HCT116 (cell line): Measurements from ENCODE around the gene FBXO21. TPM values are rescaled to one million over a fixed set of nuclear protein-coding genes. Genes with fewer than 3 reads are reported as not detected.
A peak's percentile ranks its signal among the peaks of the same experiment; 100 is the strongest.

Experiments
- ATAC-seq: fragments of 200-7000 bp; cut with Tn5 transposase; 2 replicates; pipeline ENCODE4 v1.9.1; 2020; ENCODE audit warnings: mild to moderate bottlenecking, moderate library complexity
- BruUV-seq: library from RNA; stranded (reverse); fragments of 400-500 nt; replicated peaks from 2 replicates; lab custom pipeline; 2021; lab: Mats Ljungman, UMichigan
- CTCF ChIA-PET: fragments of 300-600 bp; sonication (Branson Sonifier 250); formaldehyde crosslinking; loops from one replicate; lab custom pipeline; 2021; ENCODE audit warnings: antibody characterized with exemption; lab: Charles Lee
- POLR2A ChIA-PET: fragments of 300-600, 350-600 bp; sonication (Branson Sonifier 250); formaldehyde crosslinking; loops from one replicate; lab custom pipeline; 2021; ENCODE audit warnings: antibody characterized with exemption; lab: Charles Lee
- RAD21 ChIA-PET, 2 experiments: fragments of 300-600 bp; sonication (Branson Sonifier 250); formaldehyde crosslinking; loops; one replicate each; lab custom pipeline; 2023; ENCODE audit warnings: low total read pairs in 2 of 2; ENCODE audit not compliant: uncharacterized antibody in 2 of 2, unreplicated experiment in 2 of 2, low non-redundant PET in 1 of 2; lab: Charles Lee
- DNase-seq: peaks from one replicate; pipeline ENCODE4 v3.0.0-alpha.2; 2010; ENCODE audit warnings: low read depth, low spot score
- H2AFZ ChIP-seq: fragments of 200-600 bp; shearing (Covaris generic), sonication (generic); 2 replicates; pipeline ENCODE4 v1.6.1; 2017; ENCODE audit warnings: low read depth, mixed run types, mixed read lengths, antibody characterized with exemption, low read length; ENCODE audit not compliant: poor library complexity, severe bottlenecking
- H3K27ac ChIP-seq: 2 replicates; pipeline ENCODE4 v1.5.1; 2012; ENCODE audit warnings: low read depth, low read length
- H3K27me3 ChIP-seq: fragments of 200-600 bp; sonication (generic); 2 replicates; pipeline ENCODE4 v1.6.1; 2016; ENCODE audit warnings: mixed run types, low read length, mixed read lengths; ENCODE audit not compliant: insufficient read depth
- H3K36me3 ChIP-seq, 2 experiments: fragments of 200-500 bp in 1 of 2; fragments of 200-600 bp in 1 of 2; sonication (Bioruptor generic) in 1 of 2; sonication (generic) in 1 of 2; 2 replicates each; pipeline versions ENCODE4 v1.5.1 to v1.6.1; 2014 to 2016; ENCODE audit warnings: low read length in 2 of 2, inconsistent platforms in 1 of 2, mixed read lengths in 1 of 2, mixed run types in 1 of 2; ENCODE audit not compliant: insufficient read depth in 2 of 2, control insufficient read depth in 1 of 2
- H3K4me1 ChIP-seq, 2 experiments: fragments of 200-600 bp in 1 of 2; sonication (generic) in 1 of 2; 2 replicates each; pipeline versions ENCODE4 v1.5.1 to v1.6.1; 2012 to 2017; ENCODE audit warnings: low read length in 2 of 2, inconsistent platforms in 1 of 2, mild to moderate bottlenecking in 1 of 2, mixed read lengths in 1 of 2, mixed run types in 1 of 2, moderate library complexity in 1 of 2; ENCODE audit not compliant: insufficient read depth in 2 of 2, control insufficient read depth in 1 of 2
- H3K4me2 ChIP-seq: fragments of 200-600 bp; sonication (generic); 2 replicates; pipeline ENCODE4 v1.6.1; 2017; ENCODE audit warnings: mixed run types, low read length, mixed read lengths
- H3K4me3 ChIP-seq, 2 experiments: fragments of 200-600 bp in 1 of 2; sonication (generic) in 1 of 2; replicated peaks in 1 of 2; 2 replicates each; pipeline ENCODE4 v1.5.1; 2011 to 2016; ENCODE audit warnings: low read length in 2 of 2, control low read depth in 1 of 2, low read depth in 1 of 2, mild to moderate bottlenecking in 1 of 2, mixed read lengths in 1 of 2, mixed run types in 1 of 2
- H3K79me2 ChIP-seq: fragments of 200-600 bp; sonication (generic); 2 replicates; pipeline ENCODE4 v1.6.1; 2017; ENCODE audit warnings: mild to moderate bottlenecking, mixed run types, low read length, moderate library complexity, mixed read lengths; ENCODE audit not compliant: insufficient read depth
- H3K9ac ChIP-seq: fragments of 200-600 bp; sonication (generic); 2 replicates; pipeline ENCODE4 v1.6.1; 2016; ENCODE audit warnings: low read length, mixed read lengths
- H3K9me2 ChIP-seq: fragments of 200-600 bp; sonication (generic), shearing (Covaris generic); 2 replicates; pipeline ENCODE4 v1.6.1; 2017; ENCODE audit warnings: mixed run types, mild to moderate bottlenecking, moderate library complexity; ENCODE audit not compliant: insufficient read depth
- H3K9me3 ChIP-seq, 2 experiments: fragments of 200-500 bp in 1 of 2; fragments of 200-600 bp in 1 of 2; sonication (Bioruptor generic) in 1 of 2; sonication (generic) in 1 of 2; 2 replicates each; pipeline ENCODE4 v1.6.1; 2014 to 2017; ENCODE audit warnings: low read length in 2 of 2, mixed read lengths in 2 of 2, inconsistent platforms in 1 of 2, low read depth in 1 of 2, mild to moderate bottlenecking in 1 of 2, mixed run types in 1 of 2, moderate library complexity in 1 of 2; ENCODE audit not compliant: control insufficient read depth in 1 of 2, insufficient read depth in 1 of 2
- H4K20me1 ChIP-seq: fragments of 200-600 bp; sonication (generic), shearing (Covaris generic); 2 replicates; pipeline ENCODE4 v1.6.1; 2017; ENCODE audit warnings: mixed run types, mild to moderate bottlenecking, moderate library complexity; ENCODE audit not compliant: insufficient read depth
- EGR1 ChIP-seq: IDR thresholded peaks from 2 replicates; pipeline ENCODE4 v1.6.1; 2012; ENCODE audit warnings: low read depth
- JUND ChIP-seq: IDR thresholded peaks from 2 replicates; pipeline ENCODE4 v1.6.1; 2012
- SP1 ChIP-seq: IDR thresholded peaks from 2 replicates; pipeline ENCODE4 v1.6.1; 2012; ENCODE audit warnings: low read depth
- intact Hi-C: fragments of 100-400 bp; cut with micrococcal nuclease; formaldehyde crosslinking; loops from 2 replicates; pipeline ENCODE4 v1.10.0; 2022
- total RNA-seq: library from RNA; stranded (reverse); gene quantifications from one replicate; pipeline ENCODE4 v1.2.1, GENCODE V29; 2021; ENCODE audit not compliant: unreplicated experiment
- TF ChIP-seq, protein P1 (sequence below), 3 experiments: fragments of 200-600 bp in 1 of 3; sonication (generic) in 1 of 3; IDR thresholded peaks in 2 of 3; conservative IDR thresholded peaks in 1 of 3; 2 replicates each; pipeline ENCODE4 v1.5.1; 2012 to 2017; ENCODE audit warnings: low read depth in 2 of 3, low read length in 2 of 3, antibody characterized with exemption in 1 of 3, borderline replicate concordance in 1 of 3, control low read depth in 1 of 3, mild to moderate bottlenecking in 1 of 3, mixed read lengths in 1 of 3, mixed run types in 1 of 3, moderate library complexity in 1 of 3; ENCODE audit not compliant: insufficient read depth in 1 of 3
- TF ChIP-seq, protein P2 (sequence below): IDR thresholded peaks from 2 replicates; pipeline ENCODE4 v1.6.1; 2012

FBXO21 gene
- total RNA-seq, 1 experiment from 2014 or later = 45.5 TPM

DNA sequence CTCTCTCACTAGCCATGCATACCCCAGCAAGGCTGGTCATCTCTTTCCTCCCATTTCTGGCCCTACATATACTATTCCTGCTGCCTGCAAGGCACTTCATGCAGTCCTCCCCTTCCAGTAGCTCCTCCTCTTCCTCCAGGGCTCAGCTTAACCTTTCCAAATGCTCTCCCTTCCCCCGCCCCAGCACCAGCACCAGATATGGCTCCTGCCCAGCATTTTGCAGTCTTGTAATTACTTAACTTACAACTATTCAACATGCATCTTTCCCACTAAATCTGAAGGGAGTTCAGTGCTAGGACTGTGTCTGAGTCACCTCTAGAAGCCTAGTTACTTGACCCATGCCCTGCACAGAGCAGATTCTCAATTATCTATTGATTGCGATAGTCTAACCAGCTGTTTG, 1.8 kb upstream of the FBXO21 start:
- Histone ChIP-seq H3K9me3 (peaks cover 0 to 4% of the 10 kb centered on the region in 2 experiments; a peak in 1 of 4 replicates), H3K4me3 (no peak overlapping the region), H4K20me1 (no peaks in the 10 kb centered on the region), H3K4me2 (peak overlapping the region; percentile 28), H3K4me1 (peaks cover 13 to 33% of the 10 kb centered on the region in 2 experiments; a peak in 3 of 4 replicates)
- ATAC-seq (peak; percentile 38), DNase-seq (no peak)
- intact Hi-C loops = no loop called here
- CTCF ChIA-PET = no interaction called here
- no TSS peak for BruUV-seq
- POLR2A ChIA-PET = no interaction called here
- TF ChIP-seq, protein P1, sequence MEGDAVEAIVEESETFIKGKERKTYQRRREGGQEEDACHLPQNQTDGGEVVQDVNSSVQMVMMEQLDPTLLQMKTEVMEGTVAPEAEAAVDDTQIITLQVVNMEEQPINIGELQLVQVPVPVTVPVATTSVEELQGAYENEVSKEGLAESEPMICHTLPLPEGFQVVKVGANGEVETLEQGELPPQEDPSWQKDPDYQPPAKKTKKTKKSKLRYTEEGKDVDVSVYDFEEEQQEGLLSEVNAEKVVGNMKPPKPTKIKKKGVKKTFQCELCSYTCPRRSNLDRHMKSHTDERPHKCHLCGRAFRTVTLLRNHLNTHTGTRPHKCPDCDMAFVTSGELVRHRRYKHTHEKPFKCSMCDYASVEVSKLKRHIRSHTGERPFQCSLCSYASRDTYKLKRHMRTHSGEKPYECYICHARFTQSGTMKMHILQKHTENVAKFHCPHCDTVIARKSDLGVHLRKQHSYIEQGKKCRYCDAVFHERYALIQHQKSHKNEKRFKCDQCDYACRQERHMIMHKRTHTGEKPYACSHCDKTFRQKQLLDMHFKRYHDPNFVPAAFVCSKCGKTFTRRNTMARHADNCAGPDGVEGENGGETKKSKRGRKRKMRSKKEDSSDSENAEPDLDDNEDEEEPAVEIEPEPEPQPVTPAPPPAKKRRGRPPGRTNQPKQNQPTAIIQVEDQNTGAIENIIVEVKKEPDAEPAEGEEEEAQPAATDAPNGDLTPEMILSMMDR (IDR thresholded peaks at IDR 0.05 in 2 of 3, conservative IDR thresholded peaks at IDR 0.05 in 1 of 3; ENCODE audit: borderline replicate concordance in 1 of 3, insufficient read depth in 1 of 3, low read depth in 2 of 3, low read length in 2 of 3) = no peak
- TF ChIP-seq, all 23 proteins: peak for 0
- RAD21 ChIA-PET = no interaction called here
- Histone ChIP-seq H3K36me3 (0 out of 4 replicates have a peak, but pooled peaks cover 0 to 4% of the 10 kb centered on the region in 2 experiments), H3K79me2 (peaks cover 25% of the 10 kb centered on the region), H3K9me2 (no peaks in the 10 kb centered on the region), H3K9ac (no peak overlapping the region), H2AFZ (no peak overlapping the region), H3K27ac (no peak overlapping the region), H3K27me3 (no peaks in the 10 kb centered on the region)

DNA sequence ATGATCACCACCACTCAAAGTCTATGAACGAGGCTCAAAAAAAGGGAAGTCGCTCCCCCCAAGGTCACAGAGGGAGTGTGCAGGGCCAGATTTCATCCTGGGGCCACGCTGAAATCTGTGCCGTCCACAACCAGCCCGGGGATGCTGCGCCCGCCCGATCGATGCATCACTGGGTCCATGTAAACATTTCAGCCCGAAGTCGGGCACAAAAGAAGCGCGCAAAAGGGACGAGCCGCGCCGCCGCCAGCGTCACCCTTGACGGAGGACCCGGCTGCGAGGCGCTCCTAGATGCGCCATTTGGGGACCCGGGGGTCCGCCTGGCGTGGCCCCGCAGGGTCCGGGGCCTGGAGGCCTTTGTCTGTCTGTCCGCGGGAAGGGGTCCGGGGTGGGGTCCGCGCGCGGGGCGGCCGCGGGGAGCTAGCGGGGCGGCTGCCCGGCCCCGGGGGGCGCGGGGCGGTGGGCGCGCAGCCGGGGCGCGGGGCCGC, 503 bp downstream of the FBXO21 start:
- H3K27me3 ChIP-seq = no peaks in the 10 kb centered on the region
- intact Hi-C loops = no loop called here
- ChIA-PET POLR2A (no interaction called here), CTCF (no interaction called here), RAD21 (no interaction called here)
- peaks cover 0 to 4% of the 10 kb centered on the region in 2 experiments; a peak in 1 of 4 replicates for H3K9me3 ChIP-seq
- H3K4me3 ChIP-seq = peak overlapping the region; percentile 89 to 91
- H3K36me3 ChIP-seq = peaks cover 5 to 20% of the 10 kb centered on the region in 2 experiments
- H2AFZ ChIP-seq = no peak overlapping the region
- H4K20me1 ChIP-seq = no peaks in the 10 kb centered on the region
- ATAC-seq (peak; percentile 39), DNase-seq (no peak)
- H3K4me2 ChIP-seq = peak overlapping the region; percentile 93
- H3K9ac ChIP-seq = peak overlapping the region; percentile 79
- no peaks in the 10 kb centered on the region for H3K9me2 ChIP-seq
- peaks cover 30% of the 10 kb centered on the region for H3K79me2 ChIP-seq
- H3K27ac ChIP-seq = peak overlapping the region; percentile 59; the same call in 1 of the 2 replicates
- BruUV-seq = no TSS peak
- H3K4me1 ChIP-seq = peaks cover 13 to 26% of the 10 kb centered on the region in 2 experiments; a peak in 3 of 4 replicates
- TF ChIP-seq, protein P2, sequence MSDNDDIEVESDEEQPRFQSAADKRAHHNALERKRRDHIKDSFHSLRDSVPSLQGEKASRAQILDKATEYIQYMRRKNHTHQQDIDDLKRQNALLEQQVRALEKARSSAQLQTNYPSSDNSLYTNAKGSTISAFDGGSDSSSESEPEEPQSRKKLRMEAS = no peak
- no peak for TF ChIP-seq JUND
- TF ChIP-seq EGR1 = no peak
- TF ChIP-seq SP1 = no peak
